ENCODE measurements around the gene RBMY1A1.
"Not testable (repeated sequence)": the region's sequence is repeated elsewhere in the genome, so short reads cannot be mapped to it uniquely, and the experiment has no call there.

RBMY1A1 gene

DNA sequence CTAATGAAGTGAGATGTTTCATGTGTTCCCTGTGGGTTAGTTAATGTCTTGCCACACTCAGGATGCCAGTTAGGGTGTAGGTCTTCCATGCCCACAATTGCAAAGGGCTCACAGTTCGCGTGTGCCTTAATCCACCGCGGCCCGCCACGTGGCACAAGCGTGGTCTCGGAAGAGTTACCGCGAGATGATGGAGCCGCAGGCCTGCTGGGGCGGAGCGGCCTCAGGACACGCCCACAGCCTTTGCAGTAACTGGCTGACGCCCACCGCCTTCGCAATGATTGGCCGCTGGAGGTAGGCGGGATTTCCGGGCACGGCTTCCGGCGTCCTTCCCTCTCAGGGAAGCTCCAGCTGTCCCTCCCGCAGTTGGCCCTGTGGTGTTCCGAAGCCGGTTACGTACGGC is at the start of gene RBMY1A1:
TSS of gene RBMY1A1 (plus strand) at position 301 of the 400 bp plus-strand sequence. CDS start 2,013 bp downstream, outside the sequence.
- not testable (repeated sequence) for DNase-seq

GRCh38 chrY:21511038-21511437 is 23.6 kb upstream of the RBMY1A1 start, which contains the start of gene RBMY1B:
Gene RBMY1B, plus strand, starts transcription at chrY:21511338. Its CDS starts 2,013 bp downstream, at chrY:21513351.
- DNase-seq = not testable (repeated sequence)

GRCh38 chrY:21559316-21559984 is 24.8 kb downstream of the RBMY1A1 start:
- not testable (repeated sequence) for DNase-seq

DNA sequence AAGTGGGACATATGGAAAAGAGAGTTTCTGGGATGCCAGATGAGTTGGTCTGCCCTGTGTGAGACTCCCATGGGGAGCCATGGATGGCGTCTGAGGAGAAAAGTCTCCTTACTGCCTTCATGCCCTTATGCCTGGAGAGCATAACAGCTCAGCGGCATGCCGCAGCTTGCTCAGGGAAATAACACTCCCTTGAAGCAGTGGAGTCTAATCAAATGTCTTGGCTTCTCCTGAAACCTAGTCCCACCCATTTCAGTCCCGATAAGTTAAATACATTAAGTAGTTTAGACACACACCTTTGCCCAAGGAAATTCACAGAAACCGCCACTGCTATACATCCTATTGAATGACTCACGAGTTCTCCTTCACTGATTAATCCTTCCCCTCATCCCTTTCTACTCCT is 50.8 kb downstream of the RBMY1A1 start:
- no peak for DNase-seq

GRCh38 chrY:21586454-21586853 is 51.8 kb downstream of the RBMY1A1 start:
- DNase-seq = not testable (repeated sequence)

DNA sequence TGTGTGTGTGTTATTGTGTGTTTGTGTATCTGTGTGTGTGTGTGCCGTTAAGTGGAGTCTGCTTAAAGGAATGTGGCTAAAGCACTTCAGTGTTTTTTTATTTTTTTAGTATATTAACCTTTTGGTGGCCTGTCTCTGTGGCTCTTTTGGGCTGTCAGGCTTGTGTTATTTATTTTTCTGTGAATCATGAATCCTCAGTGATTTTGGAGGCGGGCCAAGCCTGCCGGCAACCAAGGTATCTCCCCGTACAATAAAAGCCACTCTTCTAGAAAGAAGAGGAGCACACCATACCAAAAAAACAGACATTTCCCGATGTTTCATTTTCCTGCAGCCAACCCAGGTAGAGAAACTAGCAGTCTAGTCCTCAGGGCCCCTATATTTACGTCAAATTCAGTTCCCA is 57.4 kb downstream of the RBMY1A1 start:
- DNase-seq = no peak

DNA sequence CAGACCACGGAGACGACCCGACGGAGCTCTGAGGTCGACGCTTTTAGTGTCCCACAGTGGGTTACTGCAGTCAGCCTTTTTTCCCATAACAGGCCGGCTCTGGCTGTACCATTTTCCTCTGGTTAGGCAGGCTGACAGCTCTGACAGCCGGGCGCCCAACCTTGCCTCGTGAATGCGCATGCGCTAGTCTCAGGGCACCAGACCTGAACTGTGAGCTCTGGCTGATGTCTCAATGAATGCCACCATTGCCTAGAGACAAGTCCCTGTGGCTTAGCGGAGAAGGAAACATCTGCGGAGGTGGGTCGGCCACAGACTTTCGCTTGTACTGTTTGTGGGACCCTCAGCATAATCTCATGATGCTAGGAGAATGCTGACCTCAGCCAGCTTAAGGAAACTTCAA is 61.6 kb downstream of the RBMY1A1 start:
- DNase-seq = not testable (repeated sequence)

All from activated CD4-positive, alpha-beta T cell treated with anti-CD3 and anti-CD28 coated beads for 4 hours (primary cell).